Measurements from ENCODE around the gene IL23A. TPM values are rescaled to one million over a fixed set of nuclear protein-coding genes. Genes with fewer than 3 reads are reported as not detected.
"Not testable (repeated sequence)": the region's sequence is repeated elsewhere in the genome, so short reads cannot be mapped to it uniquely, and the experiment has no call there.

Gene IL23A
- total and polyA plus RNA-seq, 12 donors = 0.20 to 0.57 (median 0.41) TPM; not detected in 6

DNA sequence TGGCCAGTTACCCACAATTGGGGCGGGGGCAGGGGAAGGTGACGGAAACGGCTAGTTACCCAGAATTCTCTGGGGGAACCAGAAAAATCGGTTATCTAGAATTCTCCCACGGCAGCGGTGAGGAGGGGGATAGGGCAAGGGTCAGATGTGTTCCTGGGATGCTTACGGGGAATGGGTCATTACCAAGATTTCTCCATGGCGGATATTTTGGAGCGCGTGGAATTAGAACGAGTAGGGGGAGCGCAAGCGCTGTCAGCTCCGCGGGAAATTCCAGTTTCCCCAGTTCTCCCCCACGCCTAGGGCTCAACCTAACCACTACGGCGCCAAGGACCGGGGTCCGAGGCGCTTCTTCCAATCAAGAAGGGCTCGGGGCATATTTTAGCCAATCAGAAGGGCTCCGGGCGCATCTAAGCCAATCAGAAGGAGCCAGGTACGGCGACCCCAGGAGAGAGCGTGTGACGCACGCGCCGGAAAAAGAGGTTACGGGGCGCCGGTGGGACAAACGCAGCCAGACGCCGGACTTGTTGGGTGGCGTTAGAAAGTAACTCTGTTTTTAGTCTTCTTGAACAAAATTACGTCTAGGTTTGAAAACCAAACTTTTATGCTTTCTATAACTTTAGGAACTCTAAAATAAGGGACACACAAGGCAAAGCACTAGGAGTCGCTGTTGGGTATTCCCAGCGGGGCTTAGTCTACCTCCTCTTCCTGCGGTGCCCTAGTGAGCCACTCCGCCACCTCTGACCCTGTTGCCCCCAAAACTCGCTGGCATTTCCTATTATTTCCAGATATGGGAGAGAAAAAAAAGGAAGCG, 4.8 kb upstream of the IL23A start, which contains the start of gene PAN2:
Gene PAN2 (minus strand): TSS at position 322 of the 811 bp plus-strand sequence. CDS start 906 bp downstream, outside the sequence.
- TF ChIP-seq, protein P1, sequence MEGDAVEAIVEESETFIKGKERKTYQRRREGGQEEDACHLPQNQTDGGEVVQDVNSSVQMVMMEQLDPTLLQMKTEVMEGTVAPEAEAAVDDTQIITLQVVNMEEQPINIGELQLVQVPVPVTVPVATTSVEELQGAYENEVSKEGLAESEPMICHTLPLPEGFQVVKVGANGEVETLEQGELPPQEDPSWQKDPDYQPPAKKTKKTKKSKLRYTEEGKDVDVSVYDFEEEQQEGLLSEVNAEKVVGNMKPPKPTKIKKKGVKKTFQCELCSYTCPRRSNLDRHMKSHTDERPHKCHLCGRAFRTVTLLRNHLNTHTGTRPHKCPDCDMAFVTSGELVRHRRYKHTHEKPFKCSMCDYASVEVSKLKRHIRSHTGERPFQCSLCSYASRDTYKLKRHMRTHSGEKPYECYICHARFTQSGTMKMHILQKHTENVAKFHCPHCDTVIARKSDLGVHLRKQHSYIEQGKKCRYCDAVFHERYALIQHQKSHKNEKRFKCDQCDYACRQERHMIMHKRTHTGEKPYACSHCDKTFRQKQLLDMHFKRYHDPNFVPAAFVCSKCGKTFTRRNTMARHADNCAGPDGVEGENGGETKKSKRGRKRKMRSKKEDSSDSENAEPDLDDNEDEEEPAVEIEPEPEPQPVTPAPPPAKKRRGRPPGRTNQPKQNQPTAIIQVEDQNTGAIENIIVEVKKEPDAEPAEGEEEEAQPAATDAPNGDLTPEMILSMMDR (IDR thresholded peaks at IDR 0.05) = peak in 8 of 9 donors; percentile 29 to 74 (median 52)
- 0 to 1% methylated on average over 45 of the region's 45 CpGs for WGBS, 2 donors
- intact Hi-C loops (cut with DNase I) = loop anchor here in 4 of 10 donors (2.0 to 10.0 kb wide), 3 partner anchors 27 to 261 kb away; partner anchors contain the start of genes SPRYD4 (in 4 of the 4) and STAT2 (in 1 of the 4)

DNA sequence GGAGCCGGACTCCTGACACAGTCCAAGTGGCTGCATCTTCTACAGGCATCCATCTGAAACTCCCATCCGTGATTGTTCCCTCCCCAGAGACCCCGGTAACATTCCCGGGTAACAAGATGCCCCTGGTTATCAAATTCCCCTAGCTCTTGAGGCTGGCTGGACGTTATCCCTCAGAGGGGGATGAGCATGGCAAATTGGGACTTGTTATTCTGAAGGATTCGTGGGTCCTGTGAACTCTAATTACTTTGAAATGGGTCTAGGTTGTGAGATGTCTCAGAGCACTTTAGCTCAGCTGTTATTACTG, 4.2 kb upstream of the IL23A start:
- intact Hi-C loops (cut with DNase I) = loop anchor here in 4 of 10 donors (2.0 to 10.0 kb wide), 3 partner anchors 26 to 260 kb away; partner anchors contain the start of genes SPRYD4 (in 4 of the 4) and STAT2 (in 1 of the 4)
- H3K4me1 ChIP-seq = peaks cover 6 to 41% (median 15%) of the 10 kb centered on the region in 9 donors
- peaks cover 0 to 8% (median 0%) of the 10 kb centered on the region in 9 donors for H3K36me3 ChIP-seq
- peak overlapping the region; percentile 52 to 73 (median 61) for H3K4me3 ChIP-seq
- DNase-seq (no peak), ATAC-seq (no peak)
- H3K27ac ChIP-seq = peak overlapping the region; percentile 84 to 97 (median 94)
- TF ChIP-seq, protein P1 (IDR thresholded peaks at IDR 0.05) = no peak
- no peaks in the 10 kb centered on the region for H3K27me3 ChIP-seq
- 5 to 7% methylated on average over 6 of the region's 6 CpGs for WGBS, 2 donors
- H3K9me3 ChIP-seq = no peaks in the 10 kb centered on the region

More for the DNA sequence above, 4.8 kb upstream of the IL23A start, which contains the start of gene PAN2:
- DNase-seq = peak; percentile 93 to 97
- no peaks in the 10 kb centered on the region for H3K27me3 ChIP-seq
- peaks cover 0 to 12% (median 0%) of the 10 kb centered on the region in 9 donors for H3K36me3 ChIP-seq
- H3K4me1 ChIP-seq = peaks cover 6 to 35% (median 15%) of the 10 kb centered on the region in 9 donors
- no peaks in the 10 kb centered on the region for H3K9me3 ChIP-seq
- peak within 1 kb of the TSS; percentile 52 to 73 (median 61) for H3K4me3 ChIP-seq
- H3K27ac ChIP-seq = peak within 1 kb of the TSS; percentile 84 to 97 (median 94)
- peak; percentile 98 to 99 (median 99) for ATAC-seq

DNA sequence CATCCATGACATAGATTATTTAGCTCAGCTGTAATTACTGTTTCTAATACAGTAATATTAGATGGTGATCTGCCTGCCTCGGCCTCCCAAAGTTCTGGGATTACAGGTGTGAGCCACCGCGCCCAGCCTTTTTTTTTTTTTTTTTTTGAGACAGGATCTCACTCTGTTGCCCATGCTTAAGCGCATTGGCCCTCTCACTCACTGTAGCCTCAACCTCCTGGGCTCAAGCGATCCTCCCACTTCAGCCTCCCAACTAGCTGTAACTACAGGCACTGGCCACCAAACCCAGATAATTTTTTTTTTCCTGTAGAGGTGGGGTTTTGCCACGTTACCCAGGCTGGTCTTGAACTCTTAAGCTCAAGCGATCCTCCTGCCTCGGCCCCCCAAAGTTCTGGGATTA, 3.2 kb upstream of the IL23A start:
- 95 to 96% methylated on average over 8 of the region's 8 CpGs for WGBS, 2 donors
- peaks cover 6 to 41% (median 15%) of the 10 kb centered on the region in 9 donors for H3K4me1 ChIP-seq
- not testable (repeated sequence) for DNase-seq, H3K9me3 ChIP-seq, H3K27me3 ChIP-seq, H3K36me3 ChIP-seq, H3K27ac ChIP-seq, H3K4me3 ChIP-seq, ATAC-seq
- intact Hi-C loops (cut with DNase I) = loop anchor here in 4 of 10 donors (2.0 to 10.0 kb wide), 3 partner anchors 25 to 259 kb away; partner anchors contain the start of genes SPRYD4 (in 4 of the 4) and STAT2 (in 1 of the 4)

DNA sequence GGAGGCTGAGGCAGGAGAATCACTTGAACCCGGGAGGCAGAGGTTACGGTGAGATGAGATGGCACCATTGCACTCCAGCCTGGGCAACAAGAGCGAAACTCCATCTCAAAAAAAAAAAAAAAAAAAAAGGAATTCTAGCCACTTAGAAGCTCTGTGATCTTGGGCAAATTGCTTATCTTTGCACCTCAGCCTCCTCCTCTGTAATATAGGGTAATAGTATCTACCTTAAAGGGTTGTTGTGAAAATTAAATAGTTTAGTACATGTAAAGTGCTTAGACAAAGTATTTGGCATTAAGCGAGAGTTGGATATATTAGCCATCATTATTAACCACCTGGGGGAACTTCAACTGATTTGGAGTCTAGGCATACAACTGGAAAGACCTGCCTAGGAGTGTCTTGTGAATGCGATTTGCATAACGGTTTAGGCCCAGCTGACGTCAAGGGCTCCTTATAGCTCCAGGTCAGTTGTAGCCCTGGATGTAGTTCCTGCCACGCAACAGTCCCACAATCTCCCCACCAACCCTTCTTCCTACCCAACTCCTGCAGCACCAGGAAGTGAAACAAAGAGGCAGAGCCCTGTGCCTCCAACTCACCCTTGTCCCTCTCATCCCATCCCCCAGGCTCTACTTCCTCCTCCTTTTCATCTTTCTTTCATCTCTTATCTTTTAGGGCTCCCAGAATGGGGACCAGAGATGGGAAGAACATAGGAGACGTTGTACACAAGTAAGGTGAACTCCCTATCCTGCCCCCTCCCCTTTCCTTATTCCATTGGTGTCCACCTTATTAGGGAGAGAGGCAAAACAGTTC, 2.1 kb upstream of the IL23A start:
- WGBS, 2 donors = 82 to 83% methylated on average over 8 to 9 of the region's 9 CpGs
- Histone ChIP-seq H3K4me1 (peaks cover 6 to 41% (median 15%) of the 10 kb centered on the region in 9 donors), H3K27me3 (no peaks in the 10 kb centered on the region), H3K36me3 (peaks cover 0 to 12% (median 0%) of the 10 kb centered on the region in 9 donors), H3K27ac (no peak overlapping the region), H3K4me3 (no peak overlapping the region), H3K9me3 (no peaks in the 10 kb centered on the region)
- intact Hi-C loops (cut with DNase I) = loop anchor here in 4 of 10 donors (10.0 kb wide), 2 partner anchors 128 to 258 kb away; partner anchors contain the start of gene SPRYD4 (in 4 of the 4)
- no peak for ATAC-seq
- no peak for DNase-seq
- TF ChIP-seq, protein P1 (IDR thresholded peaks at IDR 0.05) = no peak

Data from heart right ventricle (tissue), 16 donors.